Sigmoid colon (tissue), 7 donors: Measurements from ENCODE around the gene SORCS2. TPM values are rescaled to one million over a fixed set of nuclear protein-coding genes. Genes with fewer than 3 reads are reported as not detected.

Experiments used
- DNase-seq: peaks from one replicate; pipeline ENCODE4 v3.0.0-alpha.2; 2019
- H3K27ac ChIP-seq, 4 donors: fragments of 200-600 bp; sonication (generic); one replicate each; pipeline ENCODE4 v1.5.1; 2016 to 2019; ENCODE audit warnings: mild to moderate bottlenecking in 1 of 4
- H3K27me3 ChIP-seq, 3 donors: fragments of 200-600 bp; sonication (generic); one replicate each; pipeline ENCODE4 v1.5.1; 2019; ENCODE audit warnings: mild to moderate bottlenecking in 1 of 3
- H3K36me3 ChIP-seq, 4 donors: fragments of 200-600 bp; sonication (generic); one replicate each; pipeline ENCODE4 v1.5.1; 2016 to 2019
- H3K4me1 ChIP-seq, 4 donors: fragments of 200-600 bp; sonication (generic); one replicate each; pipeline ENCODE4 v1.5.1; 2017 to 2019
- H3K4me3 ChIP-seq, 4 donors: fragments of 200-600 bp; sonication (generic); one replicate each; pipeline ENCODE4 v1.5.1; 2017 to 2019; ENCODE audit warnings: mild to moderate bottlenecking in 2 of 4, moderate library complexity in 1 of 4
- H3K9me3 ChIP-seq, 4 donors: fragments of 200-600 bp in 3 of 4; sonication (generic) in 3 of 4; one replicate each; pipeline versions ENCODE4 v1.5.1 to v1.6.1; 2013 to 2019
- CTCF ChIP-seq, 4 experiments: fragments of 450-650 bp in 3 of 4; fragments of 200-600 bp in 1 of 4; IDR thresholded peaks; one replicate each; pipeline ENCODE4 v1.5.1; 2016 to 2019; ENCODE audit warnings: antibody characterized with exemption in 4 of 4, mild to moderate bottlenecking in 3 of 4, moderate library complexity in 2 of 4
- EP300 ChIP-seq, 4 donors: sonication (generic); formaldehyde crosslinking; IDR thresholded peaks; one replicate each; pipeline ENCODE4 v1.6.1; 2017; ENCODE audit warnings: antibody characterized with exemption in 4 of 4
- POLR2A ChIP-seq, 2 donors: fragments of 450-650 bp; IDR thresholded peaks; one replicate each; pipeline ENCODE4 v1.6.1; 2016; ENCODE audit warnings: antibody characterized with exemption in 2 of 2, mild to moderate bottlenecking in 2 of 2, moderate library complexity in 2 of 2
- POLR2AphosphoS5 ChIP-seq, 4 donors: sonication (generic); formaldehyde crosslinking; IDR thresholded peaks; one replicate each; pipeline ENCODE4 v1.6.1; 2017; ENCODE audit warnings: antibody characterized with exemption in 4 of 4
- WGBS, 2 donors: extraction: QIAGEN DNeasy Blood & Tissue Kit; methylation state at CpG; one replicate each; pipeline ENCODE4 v1.1.7; 2013; 5-methylcytosine and 5-hydroxymethylcytosine counted together
- intact Hi-C: fragments of 100-400 bp; cut with DNase I; formaldehyde crosslinking; loops from one replicate; pipeline ENCODE4 v1.15.1; 2023
- polyA plus RNA-seq, 3 donors: library from polyadenylated mRNA; stranded (reverse); fragments of 200-250 nt; gene quantifications; one replicate each; pipeline ENCODE4 v1.2.3, GENCODE V29; 2013
- total RNA-seq, 4 donors: library from RNA; depleted of rRNA; stranded (reverse); fragments of >200 nt; gene quantifications; one replicate each; pipeline ENCODE4 v1.1.0, GENCODE V29; 2016
- donor health status: healthy with polysubstance abuse.
- donor health status: Bipolar disorder and iron deficiency.
- donor health status: healthy.

The SORCS2 gene
- total and polyA plus RNA-seq, 7 donors, result 1.8 to 6.4 (median 3.9) TPM; not detected in 2

- intact Hi-C loops, result no loop called here
- Histone ChIP-seq H3K27ac (no peak overlapping the region), H3K27me3 (no peaks in the 10 kb centered on the region), H3K36me3 (no peaks in the 10 kb centered on the region), H3K9me3 (peaks cover 0 to 7% (median 0%) of the 10 kb centered on the region in 4 donors), H3K4me1 (no peaks in the 10 kb centered on the region), H3K4me3 (no peak overlapping the region)
- 81 to 86% methylated on average over 1 of the region's 1 CpG for WGBS, 2 donors
- TF ChIP-seq POLR2AphosphoS5 (IDR thresholded peaks at IDR 0.05), result no peak
- TF ChIP-seq CTCF (IDR thresholded peaks at IDR 0.05), result no peak
- TF ChIP-seq POLR2A (IDR thresholded peaks at IDR 0.05), result no peak
- TF ChIP-seq EP300 (IDR thresholded peaks at IDR 0.05), result no peak
- DNase-seq, result no peak
Observed at GRCh38 chr4:7680731-7681130, 488.4 kb downstream of the SORCS2 start.

- Histone ChIP-seq H3K4me3 (no peak overlapping the region), H3K4me1 (no peaks in the 10 kb centered on the region), H3K36me3 (no peaks in the 10 kb centered on the region), H3K27ac (no peak overlapping the region), H3K27me3 (no peaks in the 10 kb centered on the region), H3K9me3 (peaks cover 0 to 7% (median 0%) of the 10 kb centered on the region in 4 donors)
- no peak for TF ChIP-seq CTCF (IDR thresholded peaks at IDR 0.05)
- intact Hi-C loops, result no loop called here
- 62 to 64% methylated on average over 5 of the region's 5 CpGs for whole genome bisulfite sequencing, 2 donors
- DNase-seq, result no peak
Observed at GRCh38 chr4:7683126-7683703, 490.9 kb downstream of the SORCS2 start.

GRCh38 chr4:7684294-7684693, 492.0 kb downstream of the SORCS2 start:
- WGBS, 2 donors, result 56 to 80% methylated on average over 3 of the region's 3 CpGs
- H3K4me1 ChIP-seq, result no peaks in the 10 kb centered on the region
- peaks cover 0 to 7% (median 0%) of the 10 kb centered on the region in 4 donors for H3K9me3 ChIP-seq
- H3K4me3 ChIP-seq, result no peak overlapping the region
- H3K27ac ChIP-seq, result no peak overlapping the region
- intact Hi-C loops, result no loop called here
- no peaks in the 10 kb centered on the region for H3K36me3 ChIP-seq
- no peaks in the 10 kb centered on the region for H3K27me3 ChIP-seq
- TF ChIP-seq POLR2AphosphoS5 (IDR thresholded peaks at IDR 0.05) (no peak), EP300 (IDR thresholded peaks at IDR 0.05) (no peak), CTCF (IDR thresholded peaks at IDR 0.05) (no peak), POLR2A (IDR thresholded peaks at IDR 0.05) (no peak)
- no peak for DNase-seq

- H3K27ac ChIP-seq, result no peak overlapping the region
- no peaks in the 10 kb centered on the region for H3K27me3 ChIP-seq
- H3K9me3 ChIP-seq, result peaks cover 0 to 5% (median 0%) of the 10 kb centered on the region in 4 donors
- H3K4me3 ChIP-seq, result no peak overlapping the region
- DNase-seq, result no peak
- intact Hi-C loops, result no loop called here
- WGBS, 2 donors, result 81 to 88% methylated on average over 19 of the region's 19 CpGs
- no peaks in the 10 kb centered on the region for H3K4me1 ChIP-seq
- TF ChIP-seq POLR2A (IDR thresholded peaks at IDR 0.05), result no peak
- no peak for TF ChIP-seq POLR2AphosphoS5 (IDR thresholded peaks at IDR 0.05)
- no peak for TF ChIP-seq EP300 (IDR thresholded peaks at IDR 0.05)
- TF ChIP-seq CTCF (IDR thresholded peaks at IDR 0.05), result no peak
- H3K36me3 ChIP-seq, result no peaks in the 10 kb centered on the region
Observed at GRCh38 chr4:7686070-7686870, 493.9 kb downstream of the SORCS2 start.
